HCT116 (cell line): ENCODE data around the gene RNF41. TPM values are rescaled to one million over a fixed set of nuclear protein-coding genes. Genes with fewer than 3 reads are reported as not detected.

Source experiments
- ATAC-seq: fragments of 200-7000 bp; cut with Tn5 transposase; 2 replicates; pipeline ENCODE4 v1.9.1; 2020; ENCODE audit warnings: mild to moderate bottlenecking, moderate library complexity
- BruUV-seq: library from RNA; stranded (reverse); fragments of 400-500 nt; replicated peaks from 2 replicates; lab custom pipeline; 2021; lab: Mats Ljungman, UMichigan
- CTCF ChIA-PET: fragments of 300-600 bp; sonication (Branson Sonifier 250); formaldehyde crosslinking; loops from one replicate; lab custom pipeline; 2021; ENCODE audit warnings: antibody characterized with exemption; lab: Charles Lee
- POLR2A ChIA-PET: fragments of 300-600, 350-600 bp; sonication (Branson Sonifier 250); formaldehyde crosslinking; loops from one replicate; lab custom pipeline; 2021; ENCODE audit warnings: antibody characterized with exemption; lab: Charles Lee
- RAD21 ChIA-PET, 2 experiments: fragments of 300-600 bp; sonication (Branson Sonifier 250); formaldehyde crosslinking; loops; one replicate each; lab custom pipeline; 2023; ENCODE audit warnings: low total read pairs in 2 of 2; ENCODE audit not compliant: uncharacterized antibody in 2 of 2, unreplicated experiment in 2 of 2, low non-redundant PET in 1 of 2; lab: Charles Lee
- DNase-seq: peaks from one replicate; pipeline ENCODE4 v3.0.0-alpha.2; 2010; ENCODE audit warnings: low read depth, low spot score
- H2AFZ ChIP-seq: fragments of 200-600 bp; shearing (Covaris generic), sonication (generic); 2 replicates; pipeline ENCODE4 v1.6.1; 2017; ENCODE audit warnings: low read depth, mixed run types, mixed read lengths, antibody characterized with exemption, low read length; ENCODE audit not compliant: poor library complexity, severe bottlenecking
- H3K27ac ChIP-seq: 2 replicates; pipeline ENCODE4 v1.5.1; 2012; ENCODE audit warnings: low read depth, low read length
- H3K27me3 ChIP-seq: fragments of 200-600 bp; sonication (generic); 2 replicates; pipeline ENCODE4 v1.6.1; 2016; ENCODE audit warnings: mixed run types, low read length, mixed read lengths; ENCODE audit not compliant: insufficient read depth
- H3K36me3 ChIP-seq, 2 experiments: fragments of 200-500 bp in 1 of 2; fragments of 200-600 bp in 1 of 2; sonication (Bioruptor generic) in 1 of 2; sonication (generic) in 1 of 2; 2 replicates each; pipeline versions ENCODE4 v1.5.1 to v1.6.1; 2014 to 2016; ENCODE audit warnings: low read length in 2 of 2, inconsistent platforms in 1 of 2, mixed read lengths in 1 of 2, mixed run types in 1 of 2; ENCODE audit not compliant: insufficient read depth in 2 of 2, control insufficient read depth in 1 of 2
- H3K4me1 ChIP-seq, 2 experiments: fragments of 200-600 bp in 1 of 2; sonication (generic) in 1 of 2; 2 replicates each; pipeline versions ENCODE4 v1.5.1 to v1.6.1; 2012 to 2017; ENCODE audit warnings: low read length in 2 of 2, inconsistent platforms in 1 of 2, mild to moderate bottlenecking in 1 of 2, mixed read lengths in 1 of 2, mixed run types in 1 of 2, moderate library complexity in 1 of 2; ENCODE audit not compliant: insufficient read depth in 2 of 2, control insufficient read depth in 1 of 2
- H3K4me2 ChIP-seq: fragments of 200-600 bp; sonication (generic); 2 replicates; pipeline ENCODE4 v1.6.1; 2017; ENCODE audit warnings: mixed run types, low read length, mixed read lengths
- H3K4me3 ChIP-seq, 2 experiments: fragments of 200-600 bp in 1 of 2; sonication (generic) in 1 of 2; replicated peaks in 1 of 2; 2 replicates each; pipeline ENCODE4 v1.5.1; 2011 to 2016; ENCODE audit warnings: low read length in 2 of 2, control low read depth in 1 of 2, low read depth in 1 of 2, mild to moderate bottlenecking in 1 of 2, mixed read lengths in 1 of 2, mixed run types in 1 of 2
- H3K79me2 ChIP-seq: fragments of 200-600 bp; sonication (generic); 2 replicates; pipeline ENCODE4 v1.6.1; 2017; ENCODE audit warnings: mild to moderate bottlenecking, mixed run types, low read length, moderate library complexity, mixed read lengths; ENCODE audit not compliant: insufficient read depth
- H3K9ac ChIP-seq: fragments of 200-600 bp; sonication (generic); 2 replicates; pipeline ENCODE4 v1.6.1; 2016; ENCODE audit warnings: low read length, mixed read lengths
- H3K9me2 ChIP-seq: fragments of 200-600 bp; sonication (generic), shearing (Covaris generic); 2 replicates; pipeline ENCODE4 v1.6.1; 2017; ENCODE audit warnings: mixed run types, mild to moderate bottlenecking, moderate library complexity; ENCODE audit not compliant: insufficient read depth
- H3K9me3 ChIP-seq, 2 experiments: fragments of 200-500 bp in 1 of 2; fragments of 200-600 bp in 1 of 2; sonication (Bioruptor generic) in 1 of 2; sonication (generic) in 1 of 2; 2 replicates each; pipeline ENCODE4 v1.6.1; 2014 to 2017; ENCODE audit warnings: low read length in 2 of 2, mixed read lengths in 2 of 2, inconsistent platforms in 1 of 2, low read depth in 1 of 2, mild to moderate bottlenecking in 1 of 2, mixed run types in 1 of 2, moderate library complexity in 1 of 2; ENCODE audit not compliant: control insufficient read depth in 1 of 2, insufficient read depth in 1 of 2
- H4K20me1 ChIP-seq: fragments of 200-600 bp; sonication (generic), shearing (Covaris generic); 2 replicates; pipeline ENCODE4 v1.6.1; 2017; ENCODE audit warnings: mixed run types, mild to moderate bottlenecking, moderate library complexity; ENCODE audit not compliant: insufficient read depth
- CBX3 ChIP-seq: IDR thresholded peaks from 2 replicates; pipeline ENCODE4 v1.6.1; 2012; ENCODE audit warnings: low read depth
- ELF1 ChIP-seq: IDR thresholded peaks from 2 replicates; pipeline ENCODE4 v1.6.1; 2012; ENCODE audit warnings: low read depth, borderline replicate concordance
- EZH2 ChIP-seq: fragments of 200-600 bp; sonication (generic); IDR thresholded peaks from 2 replicates; pipeline ENCODE4 v1.6.1; 2017; ENCODE audit warnings: antibody characterized with exemption, mixed run types
- EZH2phosphoT487 ChIP-seq: fragments of 200-600 bp; IDR thresholded peaks from 2 replicates; pipeline ENCODE4 v1.6.1; 2018; ENCODE audit warnings: antibody characterized with exemption, borderline replicate concordance
- FOSL1 ChIP-seq: IDR thresholded peaks from 2 replicates; pipeline ENCODE4 v1.6.1; 2012; ENCODE audit warnings: low read depth
- POLR2A ChIP-seq: IDR thresholded peaks from 2 replicates; pipeline ENCODE4 v1.7.0; 2011; ENCODE audit warnings: borderline replicate concordance; ENCODE audit not compliant: insufficient read depth, insufficient read length; ENCODE audit errors: extremely low read depth
- POLR2AphosphoS5 ChIP-seq: IDR thresholded peaks from 2 replicates; pipeline ENCODE4 v1.6.1; 2011; ENCODE audit warnings: mild to moderate bottlenecking, low read depth, low read length, moderate library complexity
- RAD21 ChIP-seq: IDR thresholded peaks from 2 replicates; pipeline ENCODE4 v1.6.1; 2012; ENCODE audit warnings: low read depth, mild to moderate bottlenecking
- SIN3A ChIP-seq: IDR thresholded peaks from 2 replicates; pipeline ENCODE4 v1.6.1; 2012; ENCODE audit warnings: low read depth
- TCF7L2 ChIP-seq: IDR thresholded peaks from 2 replicates; pipeline ENCODE4 v1.7.0; 2011; ENCODE audit warnings: borderline replicate concordance, inconsistent platforms; ENCODE audit not compliant: insufficient read depth, insufficient read length; ENCODE audit errors: extremely low read depth
- YY1 ChIP-seq: IDR thresholded peaks from 2 replicates; pipeline ENCODE4 v1.6.1; 2011; ENCODE audit warnings: low read length, low read depth, moderate library complexity, mild to moderate bottlenecking; ENCODE audit not compliant: insufficient replicate concordance; ENCODE audit errors: extremely low read depth
- ZNF274 ChIP-seq: fragments of 200-500 bp; sonication (Bioruptor generic); IDR thresholded peaks from 2 replicates; pipeline ENCODE4 v1.6.1; 2014; ENCODE audit warnings: mild to moderate bottlenecking, low read depth, low read length, inconsistent platforms
- intact Hi-C: fragments of 100-400 bp; cut with micrococcal nuclease; formaldehyde crosslinking; loops from 2 replicates; pipeline ENCODE4 v1.10.0; 2022
- total RNA-seq: library from RNA; stranded (reverse); gene quantifications from one replicate; pipeline ENCODE4 v1.2.1, GENCODE V29; 2021; ENCODE audit not compliant: unreplicated experiment
- TF ChIP-seq, protein P1 (sequence below): IDR thresholded peaks from 2 replicates; pipeline ENCODE4 v1.6.1; 2012
- TF ChIP-seq, protein P2 (sequence below), 3 experiments: fragments of 200-600 bp in 1 of 3; sonication (generic) in 1 of 3; IDR thresholded peaks in 2 of 3; conservative IDR thresholded peaks in 1 of 3; 2 replicates each; pipeline ENCODE4 v1.5.1; 2012 to 2017; ENCODE audit warnings: low read depth in 2 of 3, low read length in 2 of 3, antibody characterized with exemption in 1 of 3, borderline replicate concordance in 1 of 3, control low read depth in 1 of 3, mild to moderate bottlenecking in 1 of 3, mixed read lengths in 1 of 3, mixed run types in 1 of 3, moderate library complexity in 1 of 3; ENCODE audit not compliant: insufficient read depth in 1 of 3

The RNF41 gene
- total RNA-seq, 1 experiment from 2014 or later: 40.6 TPM

DNA sequence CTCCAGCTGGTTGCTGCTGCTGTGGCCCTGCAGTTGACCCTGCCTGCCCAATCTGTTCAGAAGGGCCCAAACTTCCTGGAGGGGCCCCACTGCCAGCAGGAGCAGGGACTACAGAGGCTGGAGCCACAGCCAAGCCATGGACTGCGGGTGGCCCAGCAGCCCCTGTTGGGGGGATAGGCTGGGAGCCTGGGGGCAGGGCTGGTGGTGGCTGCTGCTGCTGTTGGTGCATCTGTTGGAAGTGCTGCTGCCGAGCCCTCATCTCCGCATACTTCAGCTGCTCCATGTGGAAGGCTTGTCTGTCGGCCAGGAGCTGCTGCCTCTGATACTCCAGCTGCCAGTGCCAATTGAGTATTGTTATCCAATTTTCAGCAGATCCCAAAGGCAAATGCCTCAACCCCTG is 56.4 kb downstream of the RNF41 start:
- TF ChIP-seq POLR2AphosphoS5 (peak; percentile 24), YY1 (no peak)
- H3K9me3 ChIP-seq: no peaks in the 10 kb centered on the region
- intact Hi-C loops: no loop called here
- no peak overlapping the region for H3K4me3 ChIP-seq
- no peaks in the 10 kb centered on the region for H4K20me1 ChIP-seq
- H3K4me2 ChIP-seq: no peak overlapping the region
- no peak overlapping the region for H2AFZ ChIP-seq
- H3K4me1 ChIP-seq: no peaks in the 10 kb centered on the region
- H3K27ac ChIP-seq: no peak overlapping the region; the same call in 1 of the 2 replicates
- no peaks in the 10 kb centered on the region for H3K27me3 ChIP-seq
- BruUV-seq: no TSS peak
- H3K9me2 ChIP-seq: no peaks in the 10 kb centered on the region
- H3K79me2 ChIP-seq: peaks cover 20% of the 10 kb centered on the region
- ATAC-seq (no peak), DNase-seq (no peak)
- POLR2A ChIA-PET: no interaction called here
- peaks cover 44 to 49% of the 10 kb centered on the region in 2 experiments for H3K36me3 ChIP-seq
- H3K9ac ChIP-seq: no peak overlapping the region
- RAD21 ChIA-PET: no interaction called here
- CTCF ChIA-PET: no interaction called here

DNA sequence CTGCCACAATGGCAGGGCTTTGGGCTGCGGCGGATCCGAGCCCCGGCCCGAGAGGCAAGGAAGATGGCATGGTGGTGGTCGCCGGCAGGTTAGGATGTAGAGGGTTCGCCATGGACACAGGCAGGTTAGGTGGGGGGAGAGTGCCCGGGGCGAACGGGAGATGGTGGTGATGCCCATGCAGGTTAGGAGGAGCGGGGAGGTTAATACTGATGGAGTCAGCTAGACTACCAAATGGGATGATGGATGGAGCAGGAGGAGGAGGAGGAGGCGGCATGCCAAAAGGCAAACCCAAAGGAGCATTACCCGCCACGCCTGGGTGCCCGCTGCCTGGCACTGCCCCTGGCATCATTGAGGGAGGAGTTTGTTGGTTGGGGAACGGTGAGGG is 57.4 kb downstream of the RNF41 start:
- TF ChIP-seq SIN3A (no peak), TCF7L2 (no peak), POLR2AphosphoS5 (no peak), ELF1 (no peak), EZH2 (no peak), FOSL1 (no peak), EZH2phosphoT487 (no peak), RAD21 (no peak), CBX3 (no peak), ZNF274 (no peak), POLR2A (no peak)
- TF ChIP-seq, protein P1, sequence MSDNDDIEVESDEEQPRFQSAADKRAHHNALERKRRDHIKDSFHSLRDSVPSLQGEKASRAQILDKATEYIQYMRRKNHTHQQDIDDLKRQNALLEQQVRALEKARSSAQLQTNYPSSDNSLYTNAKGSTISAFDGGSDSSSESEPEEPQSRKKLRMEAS: no peak
- TF ChIP-seq, protein P2, sequence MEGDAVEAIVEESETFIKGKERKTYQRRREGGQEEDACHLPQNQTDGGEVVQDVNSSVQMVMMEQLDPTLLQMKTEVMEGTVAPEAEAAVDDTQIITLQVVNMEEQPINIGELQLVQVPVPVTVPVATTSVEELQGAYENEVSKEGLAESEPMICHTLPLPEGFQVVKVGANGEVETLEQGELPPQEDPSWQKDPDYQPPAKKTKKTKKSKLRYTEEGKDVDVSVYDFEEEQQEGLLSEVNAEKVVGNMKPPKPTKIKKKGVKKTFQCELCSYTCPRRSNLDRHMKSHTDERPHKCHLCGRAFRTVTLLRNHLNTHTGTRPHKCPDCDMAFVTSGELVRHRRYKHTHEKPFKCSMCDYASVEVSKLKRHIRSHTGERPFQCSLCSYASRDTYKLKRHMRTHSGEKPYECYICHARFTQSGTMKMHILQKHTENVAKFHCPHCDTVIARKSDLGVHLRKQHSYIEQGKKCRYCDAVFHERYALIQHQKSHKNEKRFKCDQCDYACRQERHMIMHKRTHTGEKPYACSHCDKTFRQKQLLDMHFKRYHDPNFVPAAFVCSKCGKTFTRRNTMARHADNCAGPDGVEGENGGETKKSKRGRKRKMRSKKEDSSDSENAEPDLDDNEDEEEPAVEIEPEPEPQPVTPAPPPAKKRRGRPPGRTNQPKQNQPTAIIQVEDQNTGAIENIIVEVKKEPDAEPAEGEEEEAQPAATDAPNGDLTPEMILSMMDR (IDR thresholded peaks at IDR 0.05 in 2 of 3, conservative IDR thresholded peaks at IDR 0.05 in 1 of 3; ENCODE audit: borderline replicate concordance in 1 of 3, insufficient read depth in 1 of 3, low read depth in 2 of 3, low read length in 2 of 3): no peak
- no peak overlapping the region for H3K4me3 ChIP-seq
- H3K4me2 ChIP-seq: no peak overlapping the region
- no peak overlapping the region for H3K9ac ChIP-seq
- DNase-seq (no peak), ATAC-seq (no peak)
- H3K27ac ChIP-seq: no peak overlapping the region
- no peak overlapping the region for H2AFZ ChIP-seq
- BruUV-seq: no TSS peak
- ChIA-PET POLR2A (no interaction called here), CTCF (no interaction called here), RAD21 (no interaction called here)
- H3K9me2 ChIP-seq: no peaks in the 10 kb centered on the region
- intact Hi-C loops: no loop called here
- H3K9me3 ChIP-seq: no peaks in the 10 kb centered on the region
- peaks cover 4 to 8% of the 10 kb centered on the region in 2 experiments; a peak in 3 of 4 replicates for H3K4me1 ChIP-seq
- H3K27me3 ChIP-seq: no peaks in the 10 kb centered on the region
- peaks cover 54 to 55% of the 10 kb centered on the region in 2 experiments for H3K36me3 ChIP-seq
- peaks cover 31% of the 10 kb centered on the region for H3K79me2 ChIP-seq
- no peaks in the 10 kb centered on the region for H4K20me1 ChIP-seq
